ENCODE measurements around the gene MUSTN1. TPM values are rescaled to one million over a fixed set of nuclear protein-coding genes. Genes with fewer than 3 reads are reported as not detected.

Gene MUSTN1
- total and polyA plus RNA-seq, 2 of the 13 experiments (the other 11 are each of a cell fraction or from before 2014, with no cell fraction given) = 0.84 to 1.4 TPM

DNA sequence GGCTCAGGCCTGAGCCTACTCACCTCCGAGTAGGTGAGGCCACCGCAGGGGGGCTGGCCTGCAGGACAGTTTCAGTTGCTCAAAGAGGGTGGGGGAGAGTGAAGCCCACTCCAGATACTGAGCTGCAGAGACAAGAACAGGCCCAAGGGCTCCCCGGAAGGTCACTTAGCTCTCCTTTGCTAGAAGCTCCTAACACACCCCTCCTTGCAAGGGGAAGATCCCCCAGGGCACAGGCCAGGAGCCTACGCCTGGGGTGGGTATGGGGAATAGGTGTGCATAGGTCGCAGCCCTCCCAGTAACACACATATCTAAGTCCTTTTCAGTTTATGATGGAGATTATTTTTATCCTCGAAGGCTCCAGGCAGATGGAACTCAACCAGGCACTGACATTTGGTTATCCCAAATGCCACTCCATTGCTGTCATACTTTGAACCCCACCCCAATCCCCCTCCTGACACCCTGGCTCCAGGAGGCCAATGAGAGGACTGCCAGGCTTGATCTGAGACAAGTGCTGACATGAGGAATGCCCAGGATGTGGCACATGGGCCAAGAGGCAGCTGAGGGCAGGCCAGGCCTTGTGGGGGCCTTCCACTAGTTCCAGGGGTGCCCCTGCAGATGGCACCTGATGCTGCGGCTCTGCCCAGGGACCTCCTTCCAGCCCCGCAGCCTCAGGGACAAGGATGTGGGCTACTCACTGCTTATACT, 1.1 kb upstream of the MUSTN1 start:
- DNase-seq (ENCODE audit: low spot score) (no peak), ATAC-seq (no peak), FAIRE-seq (no peak)
- ChIA-PET CTCF (ENCODE audit: low intra/inter-chr PET ratio, low total read pairs) (no interaction called here), POLR2A (interaction anchor here (0.8 to 1.2 kb wide), 2 partner anchors 13 to 61 kb away, joined by 3 read pairs; partner anchors contain the start of gene STIMATE)
- Histone ChIP-seq H3K27ac (ENCODE audit: extremely low read length, insufficient read depth, low read length) (no peak overlapping the region), H3K79me2 (ENCODE audit: insufficient read depth, low read length) (no peaks in the 10 kb centered on the region), H3K4me3 (replicated peaks in 1 of 3; ENCODE audit: insufficient read depth in 1 of 3, low read depth in 2 of 3, low read length in 3 of 3) (no peak overlapping the region), H3K9ac (ENCODE audit: insufficient read depth, low read depth, low read length) (no peak overlapping the region), H3K4me1 (ENCODE audit: insufficient read depth, low read length) (peaks cover 33% of the 10 kb centered on the region), H2AFZ (ENCODE audit: low read length) (no peak overlapping the region), H3K27me3 (ENCODE audit: control insufficient read depth in 1 of 2, insufficient read depth in 2 of 2, low read length in 2 of 2) (no peaks in the 10 kb centered on the region), H3K36me3 (replicated peaks in 1 of 2; ENCODE audit: control insufficient read depth in 1 of 2, insufficient read depth in 2 of 2, low read length in 2 of 2) (no peaks in the 10 kb centered on the region), H3K4me2 (ENCODE audit: low read depth, low read length) (no peak overlapping the region), H4K20me1 (ENCODE audit: insufficient read depth, low read length) (no peaks in the 10 kb centered on the region), H3K9me3 (ENCODE audit: low read length) (no peaks in the 10 kb centered on the region)
- no TSS peak for BruUV-seq (replicated peaks)
- in situ Hi-C loops (cut with HindIII; ENCODE audit: extremely low pct_ligation_motif_present, low pct_unique_long_range_greater_than_20kb) (no loop called here), intact Hi-C loops (cut with micrococcal nuclease; ENCODE audit: unreplicated experiment) (no loop called here)
- 79% methylated on average over 5 of the region's 8 CpGs for WGBS (ENCODE audit: low lambda C conversion rate)
- no peak for TF ChIP-seq ZNF788 (CRISPR knock-in tag; IDR thresholded peaks at IDR 0.05; ENCODE audit: borderline replicate concordance)
- no peak for TF ChIP-seq YY1 (IDR thresholded peaks at IDR 0.05; ENCODE audit: insufficient read depth, insufficient replicate concordance, low read depth, low read length)
- no peak for TF ChIP-seq ZNF746 (CRISPR knock-in tag; IDR thresholded peaks at IDR 0.05)
- TF ChIP-seq, protein P1, sequence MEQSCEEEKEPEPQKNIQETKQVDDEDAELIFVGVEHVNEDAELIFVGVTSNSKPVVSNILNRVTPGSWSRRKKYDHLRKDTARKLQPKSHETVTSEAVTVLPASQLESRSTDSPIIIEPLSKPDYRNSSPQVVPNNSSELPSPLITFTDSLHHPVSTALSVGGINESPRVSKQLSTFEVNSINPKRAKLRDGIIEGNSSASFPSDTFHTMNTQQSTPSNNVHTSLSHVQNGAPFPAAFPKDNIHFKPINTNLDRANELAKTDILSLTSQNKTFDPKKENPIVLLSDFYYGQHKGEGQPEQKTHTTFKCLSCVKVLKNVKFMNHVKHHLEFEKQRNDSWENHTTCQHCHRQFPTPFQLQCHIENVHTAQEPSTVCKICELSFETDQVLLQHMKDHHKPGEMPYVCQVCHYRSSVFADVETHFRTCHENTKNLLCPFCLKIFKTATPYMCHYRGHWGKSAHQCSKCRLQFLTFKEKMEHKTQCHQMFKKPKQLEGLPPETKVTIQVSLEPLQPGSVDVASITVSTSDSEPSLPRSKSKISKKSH (CRISPR knock-in tag; IDR thresholded peaks at IDR 0.05; ENCODE audit: borderline replicate concordance) = no peak
- TF ChIP-seq ZNF160 (CRISPR knock-in tag; IDR thresholded peaks at IDR 0.05) = no peak
- no peak for TF ChIP-seq ZNF850 (CRISPR knock-in tag; conservative IDR thresholded peaks at IDR 0.05)
- no peak for TF ChIP-seq ZNF546 (CRISPR knock-in tag; conservative IDR thresholded peaks at IDR 0.05)
- no peak for TF ChIP-seq SMAD3 (CRISPR knock-in tag; IDR thresholded peaks at IDR 0.05)
- no peak for TF ChIP-seq ZNF773 (CRISPR knock-in tag; IDR thresholded peaks at IDR 0.05; ENCODE audit: borderline replicate concordance)
- TF ChIP-seq, protein P2, sequence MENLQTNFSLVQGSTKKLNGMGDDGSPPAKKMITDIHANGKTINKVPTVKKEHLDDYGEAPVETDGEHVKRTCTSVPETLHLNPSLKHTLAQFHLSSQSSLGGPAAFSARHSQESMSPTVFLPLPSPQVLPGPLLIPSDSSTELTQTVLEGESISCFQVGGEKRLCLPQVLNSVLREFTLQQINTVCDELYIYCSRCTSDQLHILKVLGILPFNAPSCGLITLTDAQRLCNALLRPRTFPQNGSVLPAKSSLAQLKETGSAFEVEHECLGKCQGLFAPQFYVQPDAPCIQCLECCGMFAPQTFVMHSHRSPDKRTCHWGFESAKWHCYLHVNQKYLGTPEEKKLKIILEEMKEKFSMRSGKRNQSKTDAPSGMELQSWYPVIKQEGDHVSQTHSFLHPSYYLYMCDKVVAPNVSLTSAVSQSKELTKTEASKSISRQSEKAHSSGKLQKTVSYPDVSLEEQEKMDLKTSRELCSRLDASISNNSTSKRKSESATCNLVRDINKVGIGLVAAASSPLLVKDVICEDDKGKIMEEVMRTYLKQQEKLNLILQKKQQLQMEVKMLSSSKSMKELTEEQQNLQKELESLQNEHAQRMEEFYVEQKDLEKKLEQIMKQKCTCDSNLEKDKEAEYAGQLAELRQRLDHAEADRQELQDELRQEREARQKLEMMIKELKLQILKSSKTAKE (CRISPR knock-in tag; IDR thresholded peaks at IDR 0.05; ENCODE audit: borderline replicate concordance) = no peak
- TF ChIP-seq CBFB (CRISPR knock-in tag; IDR thresholded peaks at IDR 0.05) = no peak
- no peak for TF ChIP-seq ZNF256 (CRISPR knock-in tag; conservative IDR thresholded peaks at IDR 0.05)
- no peak for TF ChIP-seq ZNF724P (CRISPR knock-in tag; IDR thresholded peaks at IDR 0.05; ENCODE audit: borderline replicate concordance)
- no peak for TF ChIP-seq ZNF598 (CRISPR knock-in tag; IDR thresholded peaks at IDR 0.05; ENCODE audit: borderline replicate concordance)
- TF ChIP-seq, protein P3, sequence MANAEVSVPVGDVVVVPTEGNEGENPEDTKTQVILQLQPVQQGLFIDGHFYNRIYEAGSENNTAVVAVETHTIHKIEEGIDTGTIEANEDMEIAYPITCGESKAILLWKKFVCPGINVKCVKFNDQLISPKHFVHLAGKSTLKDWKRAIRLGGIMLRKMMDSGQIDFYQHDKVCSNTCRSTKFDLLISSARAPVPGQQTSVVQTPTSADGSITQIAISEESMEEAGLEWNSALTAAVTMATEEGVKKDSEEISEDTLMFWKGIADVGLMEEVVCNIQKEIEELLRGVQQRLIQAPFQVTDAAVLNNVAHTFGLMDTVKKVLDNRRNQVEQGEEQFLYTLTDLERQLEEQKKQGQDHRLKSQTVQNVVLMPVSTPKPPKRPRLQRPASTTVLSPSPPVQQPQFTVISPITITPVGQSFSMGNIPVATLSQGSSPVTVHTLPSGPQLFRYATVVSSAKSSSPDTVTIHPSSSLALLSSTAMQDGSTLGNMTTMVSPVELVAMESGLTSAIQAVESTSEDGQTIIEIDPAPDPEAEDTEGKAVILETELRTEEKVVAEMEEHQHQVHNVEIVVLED (CRISPR knock-in tag; IDR thresholded peaks at IDR 0.05; ENCODE audit: borderline replicate concordance) = no peak
- no peak for TF ChIP-seq EEA1 (CRISPR knock-in tag; IDR thresholded peaks at IDR 0.05; ENCODE audit: borderline replicate concordance)
